OCI-LY1 (cell line): ENCODE results near the gene TGM2.

Experiments
- H2AFZ ChIP-seq: fragments of 200-600 bp; sonication (generic), shearing (Covaris generic); 2 replicates; pipeline ENCODE4 v1.6.0; 2014; ENCODE audit warnings: antibody characterized with exemption, mild to moderate bottlenecking, low read length
- H3F3A ChIP-seq: fragments of 200-600 bp; sonication (generic), shearing (Covaris generic); 2 replicates; pipeline ENCODE4 v1.6.0; 2014; ENCODE audit warnings: mild to moderate bottlenecking, antibody characterized with exemption, low read length, moderate library complexity; ENCODE audit not compliant: insufficient read depth
- H3K27ac ChIP-seq: fragments of 200-600 bp; sonication (generic); 2 replicates; pipeline ENCODE4 v1.5.1; 2014; ENCODE audit warnings: low read length, mixed run types, mild to moderate bottlenecking, low read depth; ENCODE audit not compliant: poor library complexity, severe bottlenecking
- H3K27me3 ChIP-seq: fragments of 200-600 bp; sonication (generic); 2 replicates; pipeline ENCODE4 v1.6.0; 2014; ENCODE audit warnings: antibody characterized with exemption, mild to moderate bottlenecking, low read length, moderate library complexity; ENCODE audit not compliant: insufficient read depth
- H3K36me3 ChIP-seq: fragments of 200-600 bp; sonication (generic); 2 replicates; pipeline ENCODE4 v1.6.1; 2014; ENCODE audit warnings: mild to moderate bottlenecking, antibody characterized with exemption, low read length, moderate library complexity, mixed read lengths; ENCODE audit not compliant: insufficient read depth
- H3K4me1 ChIP-seq: fragments of 200-600 bp; sonication (generic); 2 replicates; pipeline ENCODE4 v1.5.1; 2014; ENCODE audit warnings: mild to moderate bottlenecking, low read length, moderate library complexity; ENCODE audit not compliant: insufficient read depth, severe bottlenecking
- H3K4me2 ChIP-seq: fragments of 200-600 bp; sonication (generic), shearing (Covaris generic); 2 replicates; pipeline ENCODE4 v1.6.1; 2014; ENCODE audit warnings: low read length
- H3K4me3 ChIP-seq: fragments of 200-600 bp; sonication (generic); 2 replicates; pipeline ENCODE4 v1.5.1; 2014; ENCODE audit warnings: low read length, low read depth, mild to moderate bottlenecking, mixed read lengths; ENCODE audit not compliant: poor library complexity, severe bottlenecking
- H3K79me2 ChIP-seq: fragments of 200-600 bp; shearing (Covaris generic); 2 replicates; pipeline ENCODE4 v1.6.1; 2016; ENCODE audit warnings: mixed run types, low read length, mixed read lengths; ENCODE audit not compliant: insufficient read depth
- H3K9ac ChIP-seq: fragments of 200-600 bp; sonication (generic), shearing (Covaris generic); 2 replicates; pipeline ENCODE4 v1.6.1; 2014; ENCODE audit warnings: mild to moderate bottlenecking, low read length, mixed read lengths
- H3K9me2 ChIP-seq: fragments of 200-600 bp; sonication (generic), shearing (Covaris generic); 2 replicates; pipeline ENCODE4 v1.6.1; 2014; ENCODE audit warnings: low read depth, mild to moderate bottlenecking, low read length, mixed read lengths
- H3K9me3 ChIP-seq: fragments of 200-600 bp; shearing (Covaris generic); 2 replicates; pipeline ENCODE4 v1.6.1; 2014; ENCODE audit warnings: low read length, mixed read lengths
- H4K20me1 ChIP-seq: fragments of 200-600 bp; sonication (generic), shearing (Covaris generic); 2 replicates; pipeline ENCODE4 v1.6.0; 2016; ENCODE audit warnings: mild to moderate bottlenecking, low read length; ENCODE audit not compliant: insufficient read depth
- CTCF ChIP-seq: fragments of 200-600 bp; sonication (generic), shearing (Covaris generic); IDR thresholded peaks from 2 replicates; pipeline ENCODE4 v1.5.1; 2017; ENCODE audit warnings: mild to moderate bottlenecking, antibody characterized with exemption, low read length, moderate library complexity, mixed read lengths
- EZH2 ChIP-seq: fragments of 200-600 bp; sonication (generic), shearing (Covaris generic); IDR thresholded peaks from 2 replicates; pipeline ENCODE4 v1.8.0; 2017; ENCODE audit warnings: borderline replicate concordance, mixed run types, mild to moderate bottlenecking, antibody characterized with exemption, low read length, moderate library complexity, mixed read lengths

The TGM2 gene

DNA sequence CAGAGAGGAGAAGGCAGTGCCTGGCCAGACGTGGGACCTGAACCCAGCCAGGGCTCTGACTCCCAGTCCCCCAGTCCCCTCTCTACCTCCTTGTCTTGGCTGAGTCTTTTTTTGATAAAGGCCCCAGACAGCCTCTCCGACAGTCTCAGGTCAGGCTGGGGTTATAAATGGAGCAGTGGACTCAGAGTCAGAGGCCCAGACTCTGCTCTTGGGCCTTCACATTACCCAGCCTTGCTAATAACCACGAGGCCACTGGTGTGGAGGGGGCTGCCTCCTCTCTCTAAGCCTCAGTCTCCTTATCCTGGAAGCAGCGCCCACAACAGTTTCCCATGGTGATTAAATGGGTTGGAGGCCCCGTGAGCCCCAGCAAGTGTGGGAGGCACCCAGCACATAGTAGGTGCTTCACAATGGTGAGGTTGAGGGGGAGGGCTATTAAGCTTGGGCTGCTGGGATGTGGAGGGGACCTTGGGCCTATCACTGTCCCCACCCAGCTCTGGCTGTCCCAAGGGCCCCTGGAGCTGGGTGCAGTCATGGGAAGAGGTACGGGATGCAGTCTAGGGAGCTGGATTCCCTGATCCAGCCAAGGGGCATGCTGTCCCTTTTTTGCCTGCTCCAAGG is 35.7 kb downstream of the TGM2 start:
- H3K9me3 ChIP-seq = no peaks in the 10 kb centered on the region

DNA sequence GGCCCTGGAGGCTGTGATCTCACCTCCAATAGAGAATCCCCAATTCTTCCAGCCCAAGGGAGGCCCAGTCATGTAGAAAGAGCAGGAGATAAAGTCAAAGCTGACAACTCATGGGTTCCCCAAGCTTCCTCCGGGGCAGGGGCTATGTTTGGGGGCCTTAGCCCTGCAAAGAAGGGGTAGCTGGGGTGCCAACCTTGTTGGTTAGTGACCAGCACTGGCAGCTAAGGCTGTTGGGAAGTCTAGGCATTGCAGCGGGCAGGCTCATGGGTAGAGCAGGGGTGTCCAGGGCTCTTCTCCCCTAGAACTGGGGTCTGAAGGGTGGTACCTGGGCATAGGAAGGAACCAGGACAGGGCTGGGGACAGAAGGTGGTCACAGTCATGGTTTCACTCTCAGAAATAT is 36.4 kb downstream of the TGM2 start:
- TF ChIP-seq CTCF (no peak), EZH2 (no peak)
- Histone ChIP-seq H2AFZ (no peak overlapping the region), H3K27ac (no peak overlapping the region), H3K4me3 (no peak overlapping the region), H3K9ac (no peak overlapping the region), H3K27me3 (0 out of 2 replicates have a peak, but pooled peaks cover 4% of the 10 kb centered on the region), H3K4me1 (no peaks in the 10 kb centered on the region), H3F3A (no peaks in the 10 kb centered on the region), H3K9me2 (no peaks in the 10 kb centered on the region), H3K9me3 (no peaks in the 10 kb centered on the region), H4K20me1 (no peaks in the 10 kb centered on the region), H3K79me2 (no peaks in the 10 kb centered on the region), H3K36me3 (no peaks in the 10 kb centered on the region), H3K4me2 (no peak overlapping the region)

More for the DNA sequence above, 35.7 kb downstream of the TGM2 start:
- H3K4me3 ChIP-seq = no peak overlapping the region
- no peak overlapping the region for H2AFZ ChIP-seq
- H4K20me1 ChIP-seq = no peaks in the 10 kb centered on the region
- H3K9ac ChIP-seq = no peak overlapping the region
- H3F3A ChIP-seq = no peaks in the 10 kb centered on the region
- no peak overlapping the region for H3K4me2 ChIP-seq
- no peaks in the 10 kb centered on the region for H3K79me2 ChIP-seq
- H3K9me2 ChIP-seq = no peaks in the 10 kb centered on the region
- no peak overlapping the region for H3K27ac ChIP-seq
- H3K36me3 ChIP-seq = no peaks in the 10 kb centered on the region
- no peaks in the 10 kb centered on the region for H3K4me1 ChIP-seq
- TF ChIP-seq EZH2 (no peak), CTCF (no peak)
- 0 out of 2 replicates have a peak, but pooled peaks cover 4% of the 10 kb centered on the region for H3K27me3 ChIP-seq

GRCh38 chr20:38127920-38128528 is 37.0 kb downstream of the TGM2 start:
- no peaks in the 10 kb centered on the region for H3K4me1 ChIP-seq

More at GRCh38 chr20:38127920-38128528, 37.0 kb downstream of the TGM2 start:
- no peaks in the 10 kb centered on the region for H3K36me3 ChIP-seq
- no peaks in the 10 kb centered on the region for H3K9me2 ChIP-seq
- H3K27me3 ChIP-seq = 0 out of 2 replicates have a peak, but pooled peaks cover 4% of the 10 kb centered on the region
- no peaks in the 10 kb centered on the region for H3K9me3 ChIP-seq
- no peaks in the 10 kb centered on the region for H3K79me2 ChIP-seq
- no peak overlapping the region for H3K9ac ChIP-seq
- no peak overlapping the region for H3K4me2 ChIP-seq
- H3K4me3 ChIP-seq = no peak overlapping the region
- H3F3A ChIP-seq = no peaks in the 10 kb centered on the region
- no peak for TF ChIP-seq CTCF
- no peak for TF ChIP-seq EZH2
- no peak overlapping the region for H2AFZ ChIP-seq
- H4K20me1 ChIP-seq = no peaks in the 10 kb centered on the region
- H3K27ac ChIP-seq = no peak overlapping the region
